Duodenal mucosa (tissue), 2 donors: ENCODE data around the gene PSMG4.

ENCODE experiments used
- H3K27ac ChIP-seq: one replicate; pipeline ENCODE4 v1.7.0; 2013; ENCODE audit warnings: low read depth, low read length
- H3K27me3 ChIP-seq, 2 donors: one replicate each; pipeline ENCODE4 v1.7.0; 2013; ENCODE audit warnings: low read length in 2 of 2, control low read depth in 1 of 2; ENCODE audit not compliant: insufficient read depth in 2 of 2, control insufficient read depth in 1 of 2
- H3K36me3 ChIP-seq, 2 donors: one replicate each; pipeline ENCODE4 v1.7.0; 2013; ENCODE audit warnings: low read length in 2 of 2, control low read depth in 1 of 2; ENCODE audit not compliant: insufficient read depth in 2 of 2, control insufficient read depth in 1 of 2
- H3K4me1 ChIP-seq, 2 donors: one replicate each; pipeline ENCODE4 v1.7.0; 2013; ENCODE audit warnings: low read length in 2 of 2, control low read depth in 1 of 2; ENCODE audit not compliant: insufficient read depth in 2 of 2, control insufficient read depth in 1 of 2
- H3K4me3 ChIP-seq, 2 donors: one replicate each; pipeline ENCODE4 v1.7.0; 2013; ENCODE audit warnings: low read length in 2 of 2, low read depth in 1 of 2
- H3K9ac ChIP-seq, 2 donors: one replicate each; pipeline ENCODE4 v1.7.0; 2013; ENCODE audit warnings: low read length in 2 of 2, low read depth in 1 of 2
- H3K9me3 ChIP-seq, 2 donors: one replicate each; pipeline ENCODE4 v1.7.0; 2013; ENCODE audit warnings: low read length in 2 of 2, control low read depth in 1 of 2; ENCODE audit not compliant: control insufficient read depth in 1 of 2

PSMG4 gene

GRCh38 chr6:3282476-3283236, 23.9 kb downstream of the PSMG4 start:
- Histone ChIP-seq H3K36me3 (peaks cover 25 to 70% of the 10 kb centered on the region in 2 donors), H3K27ac (no peak overlapping the region), H3K4me3 (no peak overlapping the region), H3K27me3 (no peaks in the 10 kb centered on the region), H3K9me3 (no peaks in the 10 kb centered on the region), H3K9ac (no peak overlapping the region), H3K4me1 (no peaks in the 10 kb centered on the region)

GRCh38 chr6:3283241-3283640, 24.5 kb downstream of the PSMG4 start:
- no peaks in the 10 kb centered on the region for H3K27me3 ChIP-seq
- no peak overlapping the region for H3K9ac ChIP-seq
- H3K27ac ChIP-seq = no peak overlapping the region
- H3K9me3 ChIP-seq = no peaks in the 10 kb centered on the region
- H3K4me1 ChIP-seq = no peaks in the 10 kb centered on the region
- peaks cover 20 to 68% of the 10 kb centered on the region in 2 donors for H3K36me3 ChIP-seq
- H3K4me3 ChIP-seq = no peak overlapping the region

- Histone ChIP-seq H3K9ac (no peak overlapping the region), H3K36me3 (peaks cover 18 to 68% of the 10 kb centered on the region in 2 donors), H3K4me1 (no peaks in the 10 kb centered on the region), H3K9me3 (no peaks in the 10 kb centered on the region), H3K27ac (no peak overlapping the region), H3K4me3 (no peak overlapping the region), H3K27me3 (no peaks in the 10 kb centered on the region)
Observed at GRCh38 chr6:3283641-3284435, 25.1 kb downstream of the PSMG4 start.

- Histone ChIP-seq H3K27ac (no peak overlapping the region), H3K4me1 (no peaks in the 10 kb centered on the region), H3K9ac (no peak overlapping the region), H3K4me3 (no peak overlapping the region), H3K27me3 (no peaks in the 10 kb centered on the region), H3K9me3 (no peaks in the 10 kb centered on the region), H3K36me3 (peaks cover 20 to 75% of the 10 kb centered on the region in 2 donors)
Observed at GRCh38 chr6:3284436-3284876, 25.7 kb downstream of the PSMG4 start.

- Histone ChIP-seq H3K9ac (no peak overlapping the region), H3K4me3 (no peak overlapping the region), H3K9me3 (no peaks in the 10 kb centered on the region), H3K27ac (no peak overlapping the region), H3K4me1 (no peaks in the 10 kb centered on the region), H3K27me3 (no peaks in the 10 kb centered on the region), H3K36me3 (peaks cover 24 to 77% of the 10 kb centered on the region in 2 donors)
Observed at GRCh38 chr6:3285049-3285639, 26.4 kb downstream of the PSMG4 start.

GRCh38 chr6:3285732-3286131, 27.0 kb downstream of the PSMG4 start:
- Histone ChIP-seq H3K9ac (no peak overlapping the region), H3K4me3 (no peak overlapping the region), H3K9me3 (no peaks in the 10 kb centered on the region), H3K27me3 (no peaks in the 10 kb centered on the region), H3K36me3 (peaks cover 29 to 82% of the 10 kb centered on the region in 2 donors), H3K4me1 (no peaks in the 10 kb centered on the region), H3K27ac (no peak overlapping the region)

GRCh38 chr6:3286641-3287171, 28.0 kb downstream of the PSMG4 start:
- H3K9me3 ChIP-seq = no peaks in the 10 kb centered on the region
- H3K4me3 ChIP-seq = no peak overlapping the region
- no peak overlapping the region for H3K9ac ChIP-seq
- H3K36me3 ChIP-seq = peaks cover 38 to 79% of the 10 kb centered on the region in 2 donors
- H3K4me1 ChIP-seq = no peaks in the 10 kb centered on the region
- H3K27ac ChIP-seq = no peak overlapping the region
- no peaks in the 10 kb centered on the region for H3K27me3 ChIP-seq

GRCh38 chr6:3287308-3287707, 28.6 kb downstream of the PSMG4 start:
- H3K36me3 ChIP-seq = peaks cover 33 to 76% of the 10 kb centered on the region in 2 donors
- H3K27ac ChIP-seq = no peak overlapping the region

GRCh38 chr6:3287976-3288707, 29.4 kb downstream of the PSMG4 start:
- Histone ChIP-seq H3K4me3 (no peak overlapping the region), H3K27ac (no peak overlapping the region), H3K4me1 (no peaks in the 10 kb centered on the region), H3K9me3 (no peaks in the 10 kb centered on the region), H3K36me3 (peaks cover 33 to 81% of the 10 kb centered on the region in 2 donors), H3K9ac (no peak overlapping the region), H3K27me3 (no peaks in the 10 kb centered on the region)

More at GRCh38 chr6:3287308-3287707, 28.6 kb downstream of the PSMG4 start:
- Histone ChIP-seq H3K4me1 (no peaks in the 10 kb centered on the region), H3K9me3 (no peaks in the 10 kb centered on the region), H3K27me3 (no peaks in the 10 kb centered on the region), H3K4me3 (no peak overlapping the region), H3K9ac (no peak overlapping the region)
